Keratinocyte (primary cell): ENCODE results near the gene ATP11A.

Experiments used
- CTCF ChIP-seq, 3 experiments: IDR thresholded peaks in 1 of 3; conservative IDR thresholded peaks in 1 of 3; optimal IDR thresholded peaks in 1 of 3; 2 replicates in 2 of 3; 3 replicates in 1 of 3; pipeline versions ENCODE3 to v1.5.1; 2011; ENCODE audit warnings: low read length in 3 of 3, mild to moderate bottlenecking in 3 of 3, moderate library complexity in 2 of 3, control low read depth in 1 of 3, inconsistent platforms in 1 of 3; ENCODE audit not compliant: insufficient read depth in 2 of 3; ENCODE audit errors: extremely low read depth in 1 of 3
- EZH2 ChIP-seq: IDR thresholded peaks from one replicate; pipeline ENCODE4 v1.6.1; 2012; ENCODE audit warnings: inconsistent platforms, mild to moderate bottlenecking, low read length, moderate library complexity

- no peak for TF ChIP-seq CTCF (optimal IDR thresholded peaks at IDR 0.05 in 1 of 3, IDR thresholded peaks at IDR 0.05 in 1 of 3, conservative IDR thresholded peaks at IDR 0.05 in 1 of 3; ENCODE audit: extremely low read depth in 1 of 3, insufficient read depth in 2 of 3, low read length in 3 of 3)
- TF ChIP-seq EZH2: no peak
Observed at GRCh38 chr13:112658808-112659207, 31.0 kb upstream of the ATP11A start.
